Measurements from ENCODE around the gene CELF1.

The CELF1 gene

GRCh38 chr11:47426062-47426956 is 126.6 kb downstream of the CELF1 start, which contains the start of gene PSMC3:
Gene PSMC3, minus strand, starts transcription at chr11:47426439. Its CDS starts 160 bp downstream, at chr11:47426279.
- peak; percentile 98 to 99 (median 98) for DNase-seq (ENCODE audit: low read depth in 2 of 3, low spot score in 2 of 3)

- DNase-seq (ENCODE audit: low read depth in 2 of 3, low spot score in 2 of 3) = no peak
Observed at GRCh38 chr11:47425611-47426010, 127.3 kb downstream of the CELF1 start.

- no peak for DNase-seq (ENCODE audit: low read depth in 2 of 3, low spot score in 2 of 3)
Observed at GRCh38 chr11:47418454-47419259, 134.3 kb downstream of the CELF1 start.

GRCh38 chr11:47417712-47418111 is 135.2 kb downstream of the CELF1 start:
- no peak for DNase-seq (ENCODE audit: low read depth in 2 of 3, low spot score in 2 of 3)

- no peak for DNase-seq (ENCODE audit: low read depth in 2 of 3, low spot score in 2 of 3)
Observed at GRCh38 chr11:47415949-47416472, 136.9 kb downstream of the CELF1 start.

Data from activated CD8-positive, alpha-beta memory T cell treated with anti-CD3 and anti-CD28 coated beads for 48 hours (primary cell).